HL-60 (cell line): ENCODE measurements around the gene SLC45A1.

Experiments
- CTCF ChIP-seq: IDR thresholded peaks from one replicate; pipeline ENCODE4 v1.5.1; 2011; ENCODE audit warnings: low read length, control low read depth, inconsistent platforms; ENCODE audit not compliant: insufficient read depth
- POLR2AphosphoS5 ChIP-seq: IDR thresholded peaks from 2 replicates; pipeline ENCODE4 v1.6.1; 2012; ENCODE audit warnings: low read depth
- TF ChIP-seq, protein P1 (sequence below): IDR thresholded peaks from 2 replicates; pipeline ENCODE4 v1.6.1; 2012; ENCODE audit warnings: low read depth; ENCODE audit not compliant: insufficient replicate concordance

DNA sequence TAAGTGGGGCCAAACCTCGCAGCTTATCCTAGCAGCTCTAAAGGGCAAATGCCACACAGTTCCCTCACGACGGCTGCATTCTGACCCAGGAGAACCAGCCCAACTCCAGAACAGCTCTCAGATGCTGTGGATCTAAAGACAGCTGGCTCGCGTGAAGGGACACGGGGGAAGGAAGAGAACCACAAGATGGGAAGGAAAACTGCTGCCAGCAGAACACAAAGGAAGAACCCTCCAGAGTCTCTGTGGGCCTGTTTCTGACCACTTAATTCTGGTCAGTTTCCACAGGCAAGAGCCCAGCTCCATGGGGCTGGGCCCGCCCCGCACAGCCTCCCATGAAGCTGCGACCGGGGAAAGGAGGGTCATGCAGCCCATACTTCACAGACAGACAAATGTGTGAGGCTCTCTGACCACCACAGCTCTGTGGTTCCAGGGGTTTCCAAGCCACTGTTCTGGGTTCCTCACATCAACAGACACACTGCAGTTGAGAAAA is 61.1 kb downstream of the SLC45A1 start:
- TF ChIP-seq POLR2AphosphoS5 (no peak), CTCF (no peak)
- TF ChIP-seq, protein P1, sequence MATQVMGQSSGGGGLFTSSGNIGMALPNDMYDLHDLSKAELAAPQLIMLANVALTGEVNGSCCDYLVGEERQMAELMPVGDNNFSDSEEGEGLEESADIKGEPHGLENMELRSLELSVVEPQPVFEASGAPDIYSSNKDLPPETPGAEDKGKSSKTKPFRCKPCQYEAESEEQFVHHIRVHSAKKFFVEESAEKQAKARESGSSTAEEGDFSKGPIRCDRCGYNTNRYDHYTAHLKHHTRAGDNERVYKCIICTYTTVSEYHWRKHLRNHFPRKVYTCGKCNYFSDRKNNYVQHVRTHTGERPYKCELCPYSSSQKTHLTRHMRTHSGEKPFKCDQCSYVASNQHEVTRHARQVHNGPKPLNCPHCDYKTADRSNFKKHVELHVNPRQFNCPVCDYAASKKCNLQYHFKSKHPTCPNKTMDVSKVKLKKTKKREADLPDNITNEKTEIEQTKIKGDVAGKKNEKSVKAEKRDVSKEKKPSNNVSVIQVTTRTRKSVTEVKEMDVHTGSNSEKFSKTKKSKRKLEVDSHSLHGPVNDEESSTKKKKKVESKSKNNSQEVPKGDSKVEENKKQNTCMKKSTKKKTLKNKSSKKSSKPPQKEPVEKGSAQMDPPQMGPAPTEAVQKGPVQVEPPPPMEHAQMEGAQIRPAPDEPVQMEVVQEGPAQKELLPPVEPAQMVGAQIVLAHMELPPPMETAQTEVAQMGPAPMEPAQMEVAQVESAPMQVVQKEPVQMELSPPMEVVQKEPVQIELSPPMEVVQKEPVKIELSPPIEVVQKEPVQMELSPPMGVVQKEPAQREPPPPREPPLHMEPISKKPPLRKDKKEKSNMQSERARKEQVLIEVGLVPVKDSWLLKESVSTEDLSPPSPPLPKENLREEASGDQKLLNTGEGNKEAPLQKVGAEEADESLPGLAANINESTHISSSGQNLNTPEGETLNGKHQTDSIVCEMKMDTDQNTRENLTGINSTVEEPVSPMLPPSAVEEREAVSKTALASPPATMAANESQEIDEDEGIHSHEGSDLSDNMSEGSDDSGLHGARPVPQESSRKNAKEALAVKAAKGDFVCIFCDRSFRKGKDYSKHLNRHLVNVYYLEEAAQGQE: no peak
